GM23338 (cell line): ENCODE data around the gene MAP1LC3A. TPM values are rescaled to one million over a fixed set of nuclear protein-coding genes. Genes with fewer than 3 reads are reported as not detected.
A peak's percentile ranks its signal among the peaks of the same experiment; 100 is the strongest.

Experiments
- ATAC-seq: fragments of 200-7000 bp; cut with Tn5 transposase; 3 replicates; pipeline ENCODE4 v1.9.1; 2020
- DNase-seq: peaks from one replicate; pipeline ENCODE4 v3.0.0-alpha.2; 2015; ENCODE audit warnings: low spot score
- H2AFZ ChIP-seq: fragments of 200-600 bp; sonication (generic); 2 replicates; pipeline ENCODE4 v1.8.0; 2016; ENCODE audit warnings: antibody characterized with exemption, mild to moderate bottlenecking, moderate library complexity
- H3F3A ChIP-seq: fragments of 200-600 bp; sonication (generic); replicated peaks from 2 replicates; pipeline ENCODE4 v1.8.0; 2017; ENCODE audit warnings: antibody characterized with exemption, mixed run types, low read depth
- H3K27ac ChIP-seq: fragments of 200-600 bp; sonication (generic); 2 replicates; pipeline ENCODE4 v1.6.1; 2016; ENCODE audit warnings: low read depth
- H3K27me3 ChIP-seq: fragments of 200-600 bp; sonication (generic); 2 replicates; pipeline ENCODE4 v1.8.0; 2016; ENCODE audit warnings: mild to moderate bottlenecking, mixed run types, moderate library complexity; ENCODE audit not compliant: insufficient read depth
- H3K36me3 ChIP-seq: fragments of 200-600 bp; sonication (generic); 2 replicates; pipeline ENCODE4 v1.8.0; 2016; ENCODE audit warnings: mild to moderate bottlenecking; ENCODE audit not compliant: insufficient read depth
- H3K4me1 ChIP-seq: fragments of 200-600 bp; sonication (generic); 2 replicates; pipeline ENCODE4 v1.8.0; 2016; ENCODE audit warnings: mild to moderate bottlenecking, moderate library complexity; ENCODE audit not compliant: insufficient read depth
- H3K4me2 ChIP-seq: fragments of 200-600 bp; sonication (generic); 2 replicates; pipeline ENCODE4 v1.7.1; 2017; ENCODE audit warnings: mixed run types
- H3K4me3 ChIP-seq: fragments of 200-600 bp; sonication (generic); 2 replicates; pipeline ENCODE4 v1.6.1; 2016; ENCODE audit warnings: mixed run types
- H3K79me2 ChIP-seq: fragments of 200-600 bp; sonication (generic); replicated peaks from 2 replicates; pipeline ENCODE4 v1.8.0; 2017; ENCODE audit warnings: mild to moderate bottlenecking; ENCODE audit not compliant: insufficient read depth
- H3K9me2 ChIP-seq: fragments of 200-600 bp; sonication (generic); 2 replicates; pipeline ENCODE4 v1.8.0; 2017; ENCODE audit not compliant: insufficient read depth
- H4K20me1 ChIP-seq: fragments of 200-600 bp; sonication (generic); replicated peaks from 2 replicates; pipeline ENCODE4 v1.8.0; 2017; ENCODE audit warnings: mild to moderate bottlenecking; ENCODE audit not compliant: insufficient read depth
- H3K27ac Mint-ChIP-seq: 2 replicates; pipeline ENCODE4 v1.8.0; 2020; ENCODE audit warnings: inconsistent platforms, mild to moderate bottlenecking, moderate library complexity, mixed read lengths
- H3K27me3 Mint-ChIP-seq: 3 replicates; pipeline ENCODE4 v1.8.0; 2022; ENCODE audit warnings: low read depth, mild to moderate bottlenecking, moderate library complexity, mixed read lengths, inconsistent platforms; ENCODE audit not compliant: insufficient read depth, poor library complexity
- H3K36me3 Mint-ChIP-seq: 3 replicates; pipeline ENCODE4 v1.8.0; 2021; ENCODE audit warnings: low read depth, mild to moderate bottlenecking, inconsistent platforms, moderate library complexity, mixed read lengths
- H3K4me1 Mint-ChIP-seq: 3 replicates; pipeline ENCODE4 v1.8.0; 2020; ENCODE audit warnings: mild to moderate bottlenecking, inconsistent platforms, mixed read lengths
- H3K4me3 Mint-ChIP-seq: 3 replicates; pipeline ENCODE4 v1.8.0; 2021; ENCODE audit warnings: moderate library complexity, mild to moderate bottlenecking, inconsistent platforms, mixed read lengths
- H3K9me3 Mint-ChIP-seq: 3 replicates; pipeline ENCODE4 v1.8.0; 2020; ENCODE audit warnings: moderate library complexity, mild to moderate bottlenecking, inconsistent platforms, mixed read lengths
- CREB1 ChIP-seq: fragments of 250-450 bp; sonication (Bioruptor Pico); IDR thresholded peaks from 2 replicates; pipeline ENCODE4 v1.5.0; 2020; ENCODE audit warnings: low read depth, mild to moderate bottlenecking, moderate library complexity
- CTCF ChIP-seq, 2 experiments: fragments of 200-600 bp in 1 of 2; sonication (generic) in 1 of 2; conservative IDR thresholded peaks; 2 replicates each; pipeline versions ENCODE4 v1.5.1 to v1.6.1; 2016 to 2017; ENCODE audit warnings: antibody characterized with exemption in 2 of 2, low read depth in 2 of 2, mild to moderate bottlenecking in 2 of 2, moderate library complexity in 1 of 2
- ETS1 ChIP-seq: IDR thresholded peaks from 2 replicates; pipeline ENCODE4 v1.6.1; 2016; ENCODE audit warnings: antibody characterized with exemption
- EZH2 ChIP-seq: fragments of 200-600 bp; sonication (generic); IDR thresholded peaks from one replicate; pipeline ENCODE4 v1.8.0; 2017; ENCODE audit warnings: antibody characterized with exemption, mild to moderate bottlenecking, low read depth; ENCODE audit not compliant: unreplicated experiment
- EZH2phosphoT487 ChIP-seq: fragments of 200-600 bp; sonication (generic); IDR thresholded peaks from one replicate; pipeline ENCODE4 v1.8.1; 2018; ENCODE audit warnings: antibody characterized with exemption; ENCODE audit not compliant: unreplicated experiment
- JUNB ChIP-seq: IDR thresholded peaks from one replicate; pipeline ENCODE4 v1.6.1; 2016; ENCODE audit warnings: antibody characterized with exemption; ENCODE audit not compliant: unreplicated experiment
- NANOG ChIP-seq: IDR thresholded peaks from 2 replicates; pipeline ENCODE4 v1.6.1; 2016; ENCODE audit warnings: antibody characterized with exemption, borderline replicate concordance
- POLR2AphosphoS5 ChIP-seq: IDR thresholded peaks from 2 replicates; pipeline ENCODE4 v1.6.1; 2016; ENCODE audit warnings: antibody characterized with exemption, low read depth
- REST ChIP-seq: IDR thresholded peaks from one replicate; pipeline ENCODE4 v1.6.1; 2018; ENCODE audit warnings: antibody characterized with exemption; ENCODE audit not compliant: unreplicated experiment
- STAT1 ChIP-seq: IDR thresholded peaks from one replicate; pipeline ENCODE4 v1.6.1; 2016; ENCODE audit warnings: antibody characterized with exemption; ENCODE audit not compliant: unreplicated experiment
- ZNF114 ChIP-seq: fragments of 250-450 bp; sonication (Bioruptor Pico); IDR thresholded peaks from 2 replicates; pipeline ENCODE4 v1.5.0; 2020; ENCODE audit warnings: mild to moderate bottlenecking, moderate library complexity
- ZNF331 ChIP-seq: fragments of 250-450 bp; sonication (Bioruptor Pico); IDR thresholded peaks from 2 replicates; pipeline ENCODE4 v1.5.0; 2020; ENCODE audit warnings: low read depth, mild to moderate bottlenecking, moderate library complexity
- polyA plus RNA-seq: library from polyadenylated mRNA; unstranded; fragments of >200 nt; fragmentation: Nextera tagmentation; extraction: Ambion mirVana; gene quantifications from 2 replicates; pipeline ENCODE4 v1.2.1, GENCODE V29; 2016
- total RNA-seq: library from RNA; depleted of rRNA; stranded (reverse); fragments of >200 nt; shearing (Covaris generic); gene quantifications from 2 replicates; pipeline ENCODE4 v1.2.3, GENCODE V29; 2014

MAP1LC3A gene
- total and polyA plus RNA-seq, 2 experiments from 2014 or later = 15.2 to 15.9 TPM

- no peak for TF ChIP-seq ETS1
- Histone ChIP-seq H3K36me3 (peaks cover 5% of the 10 kb centered on the region), H3K27ac (no peak overlapping the region), H4K20me1 (peaks cover 55% of the 10 kb centered on the region), H3K9me2 (no peaks in the 10 kb centered on the region), H3K4me3 (no peak overlapping the region), H3K79me2 (peaks cover 60% of the 10 kb centered on the region), H3F3A (no peaks in the 10 kb centered on the region; the same call in 1 of the 2 replicates), H3K27me3 (no peaks in the 10 kb centered on the region), H3K4me1 (no peaks in the 10 kb centered on the region; the same call in 1 of the 2 replicates), H2AFZ (no peak overlapping the region), H3K4me2 (no peak overlapping the region)
- Mint-ChIP-seq H3K36me3 (peaks cover 33% of the 10 kb centered on the region), H3K27me3 (peaks cover 4% of the 10 kb centered on the region), H3K4me1 (peaks cover 8% of the 10 kb centered on the region), H3K4me3 (no peak overlapping the region), H3K9me3 (no peaks in the 10 kb centered on the region), H3K27ac (no peak overlapping the region)
- DNase-seq (no peak), ATAC-seq (no peak)
Observed at GRCh38 chr20:34524426-34524825, 34.1 kb upstream of the MAP1LC3A start.

GRCh38 chr20:34525342-34525708, 33.2 kb upstream of the MAP1LC3A start:
- H3K27ac ChIP-seq = 0 out of 2 replicates have a peak overlapping the region, but pooled peaks have one; percentile 14
- DNase-seq = no peak
- no peak for TF ChIP-seq CTCF (conservative IDR thresholded peaks at IDR 0.05; ENCODE audit: low read depth in 2 of 2)
- TF ChIP-seq ETS1 = no peak
- TF ChIP-seq EZH2phosphoT487 = no peak
- no peak for TF ChIP-seq REST
- no peak for TF ChIP-seq POLR2AphosphoS5
- no peak for TF ChIP-seq CREB1 (CRISPR knock-in tag)
- TF ChIP-seq JUNB = no peak
- TF ChIP-seq EZH2 = no peak
- no peak for TF ChIP-seq ZNF331 (CRISPR knock-in tag)
- TF ChIP-seq NANOG = no peak
- TF ChIP-seq STAT1 = no peak
- no peak for TF ChIP-seq ZNF114 (CRISPR knock-in tag)

More at GRCh38 chr20:34525342-34525708, 33.2 kb upstream of the MAP1LC3A start:
- Histone ChIP-seq H2AFZ (no peak overlapping the region), H3K4me1 (no peaks in the 10 kb centered on the region; the same call in 1 of the 2 replicates), H3K9me2 (no peaks in the 10 kb centered on the region), H3K36me3 (peaks cover 5% of the 10 kb centered on the region; the same call in 1 of the 2 replicates), H3F3A (no peaks in the 10 kb centered on the region; the same call in 1 of the 2 replicates), H4K20me1 (peaks cover 48% of the 10 kb centered on the region), H3K79me2 (peaks cover 51% of the 10 kb centered on the region), H3K4me2 (no peak overlapping the region), H3K4me3 (no peak overlapping the region), H3K27me3 (no peaks in the 10 kb centered on the region)
- H3K9me3 Mint-ChIP-seq = no peaks in the 10 kb centered on the region
- peaks cover 40% of the 10 kb centered on the region for H3K36me3 Mint-ChIP-seq
- H3K27ac Mint-ChIP-seq = no peak overlapping the region
- H3K4me1 Mint-ChIP-seq = peaks cover 8% of the 10 kb centered on the region
- no peak for ATAC-seq
- peaks cover 4% of the 10 kb centered on the region for H3K27me3 Mint-ChIP-seq
- H3K4me3 Mint-ChIP-seq = no peak overlapping the region
